Smooth muscle cell (in vitro differentiated cells): ENCODE data around the gene ARHGEF7. TPM values are rescaled to one million over a fixed set of nuclear protein-coding genes. Genes with fewer than 3 reads are reported as not detected.

Experiments used
- DNase-seq: peaks from one replicate; lab custom pipeline; 2025; ENCODE audit not compliant: unreplicated experiment; lab: John Stamatoyannopoulos, UW
- H2AFZ ChIP-seq: fragments of 200-600 bp; sonication (generic); 2 replicates; pipeline ENCODE4 v1.6.0; 2016; ENCODE audit warnings: antibody characterized with exemption, low read depth, mild to moderate bottlenecking
- H3F3A ChIP-seq: fragments of 200-600 bp; sonication (generic); 2 replicates; pipeline ENCODE4 v1.6.0; 2017; ENCODE audit warnings: antibody characterized with exemption, low read depth
- H3K27ac ChIP-seq: fragments of 200-600 bp; sonication (generic); 2 replicates; pipeline ENCODE4 v1.5.1; 2016; ENCODE audit warnings: low read depth, mild to moderate bottlenecking
- H3K27me3 ChIP-seq: fragments of 200-600 bp; sonication (generic); 2 replicates; pipeline ENCODE4 v1.6.1; 2016; ENCODE audit warnings: low read depth, mild to moderate bottlenecking
- H3K36me3 ChIP-seq: fragments of 200-600 bp; sonication (generic); 2 replicates; pipeline ENCODE4 v1.5.1; 2016; ENCODE audit warnings: low read depth
- H3K4me1 ChIP-seq: fragments of 200-600 bp; sonication (generic); 2 replicates; pipeline ENCODE4 v1.5.1; 2016; ENCODE audit warnings: low read depth
- H3K4me2 ChIP-seq: fragments of 200-600 bp; sonication (generic); 2 replicates; pipeline ENCODE4 v1.6.0; 2016; ENCODE audit warnings: mild to moderate bottlenecking
- H3K4me3 ChIP-seq: fragments of 200-600 bp; sonication (generic); 2 replicates; pipeline ENCODE4 v1.5.1; 2016; ENCODE audit warnings: mild to moderate bottlenecking
- H3K79me2 ChIP-seq: fragments of 200-600 bp; sonication (generic); 2 replicates; pipeline ENCODE4 v1.6.0; 2016; ENCODE audit warnings: low read depth, mild to moderate bottlenecking
- H3K9ac ChIP-seq: fragments of 200-600 bp; sonication (generic); 2 replicates; pipeline ENCODE4 v1.6.0; 2016; ENCODE audit warnings: low read depth
- H3K9me3 ChIP-seq: fragments of 200-600 bp; sonication (generic); replicated peaks from 2 replicates; pipeline ENCODE4 v1.5.1; 2016; ENCODE audit warnings: low read depth
- H4K20me1 ChIP-seq: fragments of 200-600 bp; sonication (generic); 2 replicates; pipeline ENCODE4 v1.6.0; 2016; ENCODE audit warnings: low read depth
- CTCF ChIP-seq: fragments of 200-600 bp; sonication (generic); IDR thresholded peaks from 2 replicates; pipeline ENCODE4 v1.5.1; 2017; ENCODE audit warnings: borderline replicate concordance, mild to moderate bottlenecking, antibody characterized with exemption; ENCODE audit not compliant: insufficient read depth, poor library complexity, severe bottlenecking
- WGBS: methylation state at CpG from one replicate; pipeline ENCODE4 v1.1.7; 2016; ENCODE audit warnings: low lambda C conversion rate; 5-methylcytosine and 5-hydroxymethylcytosine counted together
- polyA plus RNA-seq: library from polyadenylated mRNA; unstranded; fragments of >200 nt; fragmentation: Nextera tagmentation; extraction: Ambion mirVana; gene quantifications from 2 replicates; pipeline ENCODE4 v1.2.1, GENCODE V29; 2016
- total RNA-seq: library from RNA; depleted of rRNA; stranded (reverse); fragments of >200 nt; gene quantifications from 2 replicates; pipeline ENCODE4 v1.2.3, GENCODE V29; 2014

Gene ARHGEF7
- total and polyA plus RNA-seq, 2 experiments from 2014 or later: 13.8 to 32.4 TPM

- Histone ChIP-seq H3K4me3 (no peak overlapping the region), H3F3A (peaks cover 5% of the 10 kb centered on the region), H3K79me2 (peaks cover 82% of the 10 kb centered on the region), H3K4me2 (no peak overlapping the region), H3K4me1 (peaks cover 35% of the 10 kb centered on the region), H3K27me3 (no peaks in the 10 kb centered on the region), H4K20me1 (peaks cover 76% of the 10 kb centered on the region), H3K27ac (no peak overlapping the region), H3K9ac (no peak overlapping the region), H2AFZ (no peak overlapping the region), H3K9me3 (no peaks in the 10 kb centered on the region), H3K36me3 (no peaks in the 10 kb centered on the region)
- no peak for DNase-seq
- 89% methylated on average over 8 of the region's 8 CpGs for WGBS
- TF ChIP-seq CTCF: no peak
Observed at GRCh38 chr13:111201304-111201940, 86.3 kb downstream of the ARHGEF7 start.

- TF ChIP-seq CTCF: no peak
- Histone ChIP-seq H3K9ac (no peak overlapping the region), H3K27me3 (no peaks in the 10 kb centered on the region), H3K4me3 (no peak overlapping the region), H2AFZ (no peak overlapping the region), H3K79me2 (peaks cover 81% of the 10 kb centered on the region), H3K9me3 (no peaks in the 10 kb centered on the region), H4K20me1 (peaks cover 80% of the 10 kb centered on the region), H3K27ac (peak overlapping the region; percentile 44), H3F3A (peaks cover 5% of the 10 kb centered on the region), H3K4me1 (peaks cover 35% of the 10 kb centered on the region), H3K4me2 (peak overlapping the region; percentile 35), H3K36me3 (no peaks in the 10 kb centered on the region)
- no peak for DNase-seq
- 89% methylated on average over 4 of the region's 4 CpGs for WGBS
Observed at GRCh38 chr13:111202156-111202621, 87.1 kb downstream of the ARHGEF7 start.

DNA sequence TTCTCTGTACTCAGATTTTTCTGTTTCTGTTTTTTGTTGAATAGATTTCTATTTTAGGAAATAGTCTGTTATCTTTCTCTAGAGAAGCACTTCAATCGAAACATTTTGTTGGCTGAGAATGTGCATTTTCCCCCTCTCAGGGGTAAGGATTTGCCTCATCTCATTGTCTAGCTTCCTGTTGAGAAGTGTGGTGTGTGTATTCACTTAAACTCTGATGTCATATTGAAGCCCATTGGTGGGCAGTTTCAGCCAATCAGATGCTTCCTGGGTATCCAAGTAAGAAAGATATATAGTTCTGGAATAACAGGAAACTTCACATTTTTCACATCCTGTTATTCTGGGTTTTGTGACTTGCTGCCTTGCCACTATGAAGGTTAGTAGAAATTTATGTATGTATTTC, 87.6 kb downstream of the ARHGEF7 start:
- no peak for TF ChIP-seq CTCF
- H3K9me3 ChIP-seq: no peaks in the 10 kb centered on the region
- H3K79me2 ChIP-seq: peaks cover 80% of the 10 kb centered on the region
- peaks cover 86% of the 10 kb centered on the region for H4K20me1 ChIP-seq
- H2AFZ ChIP-seq: no peak overlapping the region
- WGBS: 74% methylated on average over 1 of the region's 1 CpG
- H3K36me3 ChIP-seq: no peaks in the 10 kb centered on the region
- H3K27me3 ChIP-seq: no peaks in the 10 kb centered on the region
- peak overlapping the region; percentile 20 for H3K4me3 ChIP-seq
- peaks cover 5% of the 10 kb centered on the region for H3F3A ChIP-seq
- peak overlapping the region; percentile 44 for H3K27ac ChIP-seq
- H3K4me2 ChIP-seq: peak overlapping the region; percentile 35
- H3K9ac ChIP-seq: no peak overlapping the region
- no peak for DNase-seq
- H3K4me1 ChIP-seq: peaks cover 35% of the 10 kb centered on the region

DNA sequence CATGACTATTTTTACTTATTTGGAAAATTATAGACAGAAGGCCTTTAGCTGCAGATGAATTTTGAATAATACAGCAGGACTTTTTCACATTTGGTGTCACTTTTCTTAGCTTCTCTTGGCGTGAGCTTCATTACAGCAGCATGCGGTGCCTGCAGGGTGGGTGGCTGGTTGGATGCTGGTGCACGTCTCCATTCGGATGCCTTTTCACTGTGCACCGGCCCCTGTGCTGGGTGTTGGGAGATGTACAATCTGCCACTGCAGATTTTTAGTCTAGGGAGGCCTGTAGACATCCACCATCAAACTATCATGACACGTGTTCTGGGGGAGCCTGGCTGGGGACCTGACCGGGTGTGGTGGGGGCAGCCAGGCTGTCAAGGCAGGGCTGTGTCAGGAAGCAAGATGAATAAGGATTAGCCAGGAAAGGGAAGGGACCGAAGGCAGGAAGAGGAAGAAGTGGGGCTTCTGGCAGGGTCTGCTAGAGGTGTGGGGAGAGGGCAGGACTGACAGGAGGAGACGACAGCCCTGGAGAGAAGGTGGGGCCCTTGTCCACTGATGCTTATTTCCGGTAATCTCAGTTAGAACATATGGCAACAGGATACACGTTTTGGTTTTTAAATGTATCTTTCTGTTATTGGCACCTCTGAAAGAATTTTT, 88.8 kb downstream of the ARHGEF7 start:
- Histone ChIP-seq H3K4me2 (peak overlapping the region; percentile 65), H3K79me2 (peaks cover 80% of the 10 kb centered on the region), H3K4me1 (peaks cover 39% of the 10 kb centered on the region), H3K9ac (peak overlapping the region; percentile 12), H2AFZ (no peak overlapping the region), H3K4me3 (peak overlapping the region; percentile 8), H3K36me3 (no peaks in the 10 kb centered on the region), H4K20me1 (peaks cover 92% of the 10 kb centered on the region), H3K27me3 (no peaks in the 10 kb centered on the region), H3K9me3 (no peaks in the 10 kb centered on the region), H3F3A (peaks cover 5% of the 10 kb centered on the region), H3K27ac (peak overlapping the region; percentile 44)
- 71% methylated on average over 11 of the region's 11 CpGs for WGBS
- no peak for DNase-seq
- TF ChIP-seq CTCF: no peak
